ENCODE data around the gene HTR5A.

HTR5A gene

DNA sequence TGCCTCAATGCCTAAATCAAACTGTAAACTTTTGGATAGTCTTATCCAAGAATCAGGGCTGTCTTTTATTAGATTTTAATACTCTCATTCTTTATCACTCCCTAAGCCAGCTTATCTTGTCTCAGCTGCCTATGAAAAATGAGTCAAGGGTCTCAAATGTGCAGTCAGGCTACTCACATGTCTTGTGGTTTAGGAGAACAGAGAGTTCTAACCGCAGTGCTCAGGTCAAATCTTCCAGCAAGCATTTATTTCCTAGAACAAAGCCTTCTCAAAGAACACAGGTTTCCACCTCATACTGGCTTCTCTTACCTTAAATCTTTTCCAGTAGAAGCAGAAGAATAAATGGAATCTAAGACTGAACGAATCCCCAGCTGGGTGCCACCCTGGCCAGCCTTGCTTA lies 23.5 kb downstream of the HTR5A start:
- DNase-seq: no peak

DNA sequence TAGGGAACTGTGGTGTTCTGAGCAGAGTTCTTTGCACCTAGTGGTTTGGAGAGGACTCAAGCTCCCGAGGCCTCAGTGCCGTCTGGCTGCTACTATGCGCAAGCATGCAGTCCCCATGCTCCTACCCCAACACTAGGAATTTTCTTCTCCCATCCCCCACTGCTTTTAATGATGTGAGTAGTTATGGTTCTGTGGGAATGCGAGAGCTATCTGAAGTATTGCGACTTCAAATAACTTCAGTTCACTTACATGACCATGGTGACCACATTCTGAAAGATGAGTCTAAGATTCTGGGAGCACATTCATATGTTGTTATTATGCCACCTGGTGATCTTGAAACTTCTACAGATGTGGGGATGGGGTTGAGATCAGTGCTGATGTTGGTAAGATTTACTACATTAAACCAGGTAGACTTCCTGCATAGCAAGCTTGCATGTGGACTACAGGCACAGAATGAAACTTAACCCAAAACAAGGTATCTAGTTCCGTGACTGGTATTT lies 24.6 kb downstream of the HTR5A start:
- no peak for DNase-seq

DNA sequence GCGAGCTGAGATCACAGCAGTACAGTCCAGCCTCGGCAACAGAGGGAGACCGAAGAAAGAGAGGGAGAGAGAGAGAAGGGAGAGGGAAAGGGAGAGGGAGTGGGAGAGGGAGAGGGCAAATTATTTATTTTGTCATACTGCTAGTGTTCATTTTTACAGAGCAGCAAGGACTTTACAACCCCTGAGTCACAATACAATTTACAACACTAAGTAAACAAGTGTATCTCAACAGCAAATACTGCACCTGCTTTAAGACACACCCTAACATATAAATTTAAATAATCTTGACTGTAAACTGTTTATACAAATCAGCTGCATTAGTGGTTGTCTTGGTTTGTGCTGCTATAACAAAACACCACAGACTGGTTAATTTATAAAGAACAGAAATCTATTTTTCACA lies 27.2 kb downstream of the HTR5A start:
- DNase-seq: no peak

GRCh38 chr7:155103839-155104238 lies 33.7 kb downstream of the HTR5A start:
- no peak for DNase-seq

- DNase-seq: no peak
Observed at GRCh38 chr7:155104913-155105312, 34.8 kb downstream of the HTR5A start.

DNA sequence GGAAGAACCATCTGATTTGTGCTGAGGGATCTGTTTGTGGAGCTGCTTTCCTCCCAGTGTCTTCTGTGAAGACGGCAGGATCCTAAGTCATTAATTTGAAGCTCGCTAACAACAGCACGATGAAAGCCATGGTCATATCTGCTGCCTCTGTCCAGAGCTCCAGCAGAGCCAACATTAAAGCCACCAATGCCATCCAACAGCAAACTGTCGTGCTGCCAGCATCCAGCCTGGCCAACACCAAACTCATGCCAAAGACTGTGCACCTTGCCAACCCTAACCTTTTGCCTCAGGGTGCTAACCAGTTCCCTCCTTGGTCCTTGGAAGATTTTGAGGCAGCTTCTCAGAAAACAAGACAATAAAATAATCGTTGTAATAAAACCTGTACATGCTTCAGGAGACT lies 36.2 kb downstream of the HTR5A start:
- DNase-seq: no peak

- DNase-seq: no peak
Observed at GRCh38 chr7:155107126-155107525, 37.0 kb downstream of the HTR5A start.

DNA sequence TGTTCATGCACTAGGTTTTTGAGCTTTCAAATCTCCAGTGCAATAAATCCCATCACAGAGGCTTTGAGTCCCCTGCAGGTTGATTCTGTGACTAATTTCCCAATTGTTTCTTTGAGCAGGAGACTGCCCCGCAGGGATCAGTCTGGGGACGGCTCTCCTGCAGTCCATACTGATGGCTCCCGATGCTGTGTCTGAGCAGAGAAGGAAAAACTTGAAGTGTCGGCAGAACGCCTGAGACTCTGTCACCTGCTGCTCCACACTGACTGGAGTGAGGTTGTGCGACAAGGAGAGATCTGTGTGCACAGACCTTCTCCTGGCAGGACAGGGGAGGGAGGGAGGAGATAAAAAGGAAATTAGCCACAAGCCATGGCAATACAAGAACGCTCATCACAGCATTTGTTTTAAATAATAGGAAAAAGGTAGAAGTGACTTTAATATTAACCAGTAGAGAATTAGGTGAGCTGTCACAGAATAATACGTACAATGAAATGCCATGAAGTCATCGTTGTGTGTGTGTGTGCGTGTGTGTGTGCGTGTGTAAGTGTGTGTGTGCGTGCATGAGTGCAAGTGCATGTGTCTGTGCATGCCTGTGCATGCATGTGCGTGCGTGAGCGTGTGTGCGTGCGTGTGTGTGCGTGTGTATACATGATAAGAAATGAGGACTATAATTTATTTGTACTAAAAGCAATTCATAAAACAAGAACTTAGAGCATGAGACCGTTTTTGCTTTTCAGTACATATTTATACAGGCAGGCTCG lies 38.2 kb downstream of the HTR5A start:
- no peak for DNase-seq

- DNase-seq: no peak
Observed at GRCh38 chr7:155109121-155109520, 39.0 kb downstream of the HTR5A start.

GRCh38 chr7:155115288-155115687 lies 45.2 kb downstream of the HTR5A start:
- no peak for DNase-seq

DNA sequence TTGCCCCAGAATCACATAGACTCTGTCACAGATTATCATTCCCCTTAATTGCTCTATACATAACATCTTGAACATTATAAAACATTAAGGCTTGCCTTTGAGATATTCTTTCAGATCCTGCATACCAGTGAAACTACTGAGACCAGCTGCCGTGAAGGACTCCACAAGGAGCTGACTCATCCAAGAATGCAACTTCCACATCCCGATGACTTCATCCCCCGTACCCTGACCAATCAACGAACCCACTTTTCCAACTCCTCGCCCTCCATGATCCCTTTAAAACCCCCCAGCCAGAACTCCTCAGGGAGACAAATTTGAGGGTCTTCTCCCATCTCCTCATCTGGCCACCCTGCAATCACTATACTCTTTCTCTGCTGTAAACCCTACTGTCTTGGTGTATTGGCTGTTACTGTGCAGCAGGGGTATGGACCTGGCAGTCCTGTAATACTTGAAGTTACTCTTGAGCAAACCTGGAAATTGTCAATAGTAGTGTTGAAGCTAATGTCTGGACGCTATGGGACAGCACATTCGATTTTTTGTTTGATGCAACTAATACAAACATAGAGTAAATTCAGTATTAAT lies 49.8 kb downstream of the HTR5A start:
- DNase-seq: no peak

GRCh38 chr7:155120460-155120859 lies 50.3 kb downstream of the HTR5A start:
- DNase-seq: no peak

GRCh38 chr7:155122831-155123230 lies 52.7 kb downstream of the HTR5A start:
- peak; percentile 10 for DNase-seq

- DNase-seq: no peak
Observed at GRCh38 chr7:155123413-155123812, 53.3 kb downstream of the HTR5A start.

GRCh38 chr7:155124706-155125105 lies 54.6 kb downstream of the HTR5A start:
- DNase-seq: no peak

DNA sequence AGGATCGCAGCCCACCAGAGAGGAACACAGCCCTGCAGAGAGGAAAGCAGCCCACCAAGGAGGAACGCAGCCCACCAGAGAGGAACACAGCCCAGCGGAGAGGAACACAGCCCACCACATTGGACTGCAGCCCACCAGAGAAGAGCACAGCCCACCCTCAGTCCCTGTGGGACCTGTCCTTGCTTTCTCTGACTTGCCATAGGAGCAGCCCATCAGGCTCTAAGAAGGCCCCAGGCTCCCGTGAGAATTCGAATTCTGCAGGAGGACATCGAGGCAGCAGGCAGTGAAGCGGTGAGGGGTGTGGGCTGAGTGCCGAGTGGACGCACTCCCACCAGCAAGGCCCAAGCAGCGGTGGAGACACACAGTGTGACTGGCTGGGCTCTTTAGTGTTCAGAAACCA lies 59.1 kb downstream of the HTR5A start:
- DNase-seq: no peak

DNA sequence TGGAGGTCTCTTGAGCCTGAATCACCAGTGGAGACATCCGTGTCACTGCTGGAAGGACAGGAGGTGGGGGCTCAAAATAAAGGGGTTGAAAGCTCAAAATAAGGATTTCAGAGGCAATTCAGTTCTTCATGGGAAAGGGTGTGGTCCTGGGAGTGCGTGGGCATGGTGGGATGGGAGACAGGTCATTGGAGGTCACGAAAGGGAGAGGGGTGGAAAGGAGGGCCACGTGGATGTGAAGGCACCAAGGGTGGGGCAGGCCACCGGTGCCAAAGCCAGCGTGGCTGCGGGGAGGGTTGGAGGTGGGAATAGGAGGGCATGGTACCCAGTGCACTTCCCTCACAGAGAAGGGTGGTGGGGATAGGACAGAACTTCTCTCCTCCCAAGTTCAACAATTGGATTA lies 59.7 kb downstream of the HTR5A start:
- no peak for DNase-seq

GRCh38 chr7:155130493-155130892 lies 60.4 kb downstream of the HTR5A start:
- no peak for DNase-seq

DNA sequence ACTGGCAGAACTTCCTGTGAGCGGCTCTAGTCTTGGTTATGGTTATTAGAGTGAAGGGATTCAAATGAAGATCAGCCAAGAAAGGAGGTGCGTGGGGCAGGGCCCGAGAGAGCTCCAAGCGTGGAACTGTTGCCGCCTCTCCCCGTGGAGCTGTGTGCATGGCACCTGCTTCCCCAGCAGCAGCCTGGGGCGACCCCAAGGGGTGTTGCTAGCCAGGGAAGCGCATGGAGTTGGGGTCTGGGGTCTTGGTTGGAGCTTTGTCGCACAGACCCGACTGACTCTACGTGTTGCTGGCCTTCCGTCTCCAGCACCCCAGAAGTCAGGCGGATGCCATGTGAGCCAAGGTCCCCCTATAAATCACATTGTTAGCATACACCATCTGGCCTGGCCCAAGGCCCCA lies 61.0 kb downstream of the HTR5A start:
- DNase-seq: no peak

GRCh38 chr7:155132431-155132830 lies 62.3 kb downstream of the HTR5A start:
- DNase-seq: no peak

GRCh38 chr7:155136619-155137243 lies 66.6 kb downstream of the HTR5A start:
- no peak for DNase-seq
